SU-DHL-6 (cell line): ENCODE results near the gene MZT1.

ENCODE experiments used
- EZH2phosphoT487 ChIP-seq: fragments of 200-600 bp; sonication (generic), shearing (Covaris generic); conservative IDR thresholded peaks from 2 replicates; pipeline ENCODE4 v1.6.1; 2018; ENCODE audit warnings: mild to moderate bottlenecking, antibody characterized with exemption, low read length, moderate library complexity, mixed read lengths
- TF ChIP-seq, protein P1 (sequence below): fragments of 200-600 bp; sonication (generic); IDR thresholded peaks from one replicate; pipeline ENCODE4 v1.5.1; 2017; ENCODE audit warnings: antibody characterized with exemption, mild to moderate bottlenecking, low read length, moderate library complexity; ENCODE audit not compliant: insufficient read depth, poor library complexity, severe bottlenecking

DNA sequence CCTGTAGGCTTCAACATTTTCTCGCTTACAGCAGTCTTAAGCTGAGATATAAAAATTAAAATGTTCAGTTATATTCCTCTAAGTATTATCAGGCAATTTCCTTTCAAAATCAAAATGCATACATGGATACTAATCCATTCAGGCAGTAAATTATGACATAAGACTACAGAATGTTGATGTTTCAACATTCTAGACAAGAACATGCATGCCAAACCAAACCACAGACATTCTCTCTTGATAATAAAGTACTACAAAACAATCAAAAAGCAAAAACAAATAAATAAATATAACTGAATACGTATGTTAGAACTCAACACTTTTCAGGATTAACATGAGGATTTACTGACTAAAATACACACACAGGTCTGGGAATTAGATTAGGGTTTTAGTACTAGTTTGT is 46.6 kb upstream of the MZT1 start:
- TF ChIP-seq, protein P1, sequence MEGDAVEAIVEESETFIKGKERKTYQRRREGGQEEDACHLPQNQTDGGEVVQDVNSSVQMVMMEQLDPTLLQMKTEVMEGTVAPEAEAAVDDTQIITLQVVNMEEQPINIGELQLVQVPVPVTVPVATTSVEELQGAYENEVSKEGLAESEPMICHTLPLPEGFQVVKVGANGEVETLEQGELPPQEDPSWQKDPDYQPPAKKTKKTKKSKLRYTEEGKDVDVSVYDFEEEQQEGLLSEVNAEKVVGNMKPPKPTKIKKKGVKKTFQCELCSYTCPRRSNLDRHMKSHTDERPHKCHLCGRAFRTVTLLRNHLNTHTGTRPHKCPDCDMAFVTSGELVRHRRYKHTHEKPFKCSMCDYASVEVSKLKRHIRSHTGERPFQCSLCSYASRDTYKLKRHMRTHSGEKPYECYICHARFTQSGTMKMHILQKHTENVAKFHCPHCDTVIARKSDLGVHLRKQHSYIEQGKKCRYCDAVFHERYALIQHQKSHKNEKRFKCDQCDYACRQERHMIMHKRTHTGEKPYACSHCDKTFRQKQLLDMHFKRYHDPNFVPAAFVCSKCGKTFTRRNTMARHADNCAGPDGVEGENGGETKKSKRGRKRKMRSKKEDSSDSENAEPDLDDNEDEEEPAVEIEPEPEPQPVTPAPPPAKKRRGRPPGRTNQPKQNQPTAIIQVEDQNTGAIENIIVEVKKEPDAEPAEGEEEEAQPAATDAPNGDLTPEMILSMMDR, result no peak
- no peak for TF ChIP-seq EZH2phosphoT487
